ENCODE measurements around the gene PNPO.

DNA sequence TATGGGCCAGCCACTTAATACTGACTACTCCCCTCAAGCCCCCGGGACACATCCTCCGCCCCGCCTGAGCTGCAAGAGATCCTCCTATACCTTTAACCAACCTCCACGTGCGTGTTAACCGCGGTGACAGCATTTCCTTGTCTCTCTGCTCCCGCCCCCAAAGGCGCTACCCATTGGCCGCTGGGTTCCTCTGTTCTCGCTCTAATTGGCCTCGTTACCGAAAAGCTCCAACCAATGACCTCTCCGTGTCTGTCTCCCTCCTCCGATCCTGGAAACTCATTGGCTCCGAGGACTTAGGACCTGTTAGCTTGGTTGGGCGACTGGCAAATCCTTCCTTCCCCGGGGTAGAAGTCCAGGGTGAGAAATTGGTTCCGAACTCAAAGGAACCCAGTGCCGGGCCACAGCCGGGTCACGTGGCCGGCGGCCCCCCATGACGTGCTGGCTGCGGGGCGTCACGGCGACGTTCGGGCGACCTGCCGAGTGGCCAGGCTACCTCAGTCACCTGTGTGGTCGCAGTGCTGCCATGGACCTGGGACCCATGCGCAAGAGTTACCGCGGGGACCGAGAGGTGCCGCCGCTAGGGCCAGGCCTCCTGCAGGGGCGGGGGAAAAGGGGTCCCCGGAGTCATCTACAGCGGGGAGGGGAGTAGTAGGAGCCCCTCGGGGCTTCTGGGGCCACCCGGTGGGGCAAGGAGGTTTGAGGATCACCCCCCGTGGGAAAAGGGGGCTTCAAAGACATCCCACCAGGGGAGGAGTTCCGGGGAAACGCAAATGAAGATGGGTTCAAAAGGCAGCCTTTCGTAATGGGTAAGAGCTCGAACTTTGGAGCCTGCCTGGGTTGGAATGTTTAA is at the start of gene PNPO:
- TF ChIP-seq, protein P1, sequence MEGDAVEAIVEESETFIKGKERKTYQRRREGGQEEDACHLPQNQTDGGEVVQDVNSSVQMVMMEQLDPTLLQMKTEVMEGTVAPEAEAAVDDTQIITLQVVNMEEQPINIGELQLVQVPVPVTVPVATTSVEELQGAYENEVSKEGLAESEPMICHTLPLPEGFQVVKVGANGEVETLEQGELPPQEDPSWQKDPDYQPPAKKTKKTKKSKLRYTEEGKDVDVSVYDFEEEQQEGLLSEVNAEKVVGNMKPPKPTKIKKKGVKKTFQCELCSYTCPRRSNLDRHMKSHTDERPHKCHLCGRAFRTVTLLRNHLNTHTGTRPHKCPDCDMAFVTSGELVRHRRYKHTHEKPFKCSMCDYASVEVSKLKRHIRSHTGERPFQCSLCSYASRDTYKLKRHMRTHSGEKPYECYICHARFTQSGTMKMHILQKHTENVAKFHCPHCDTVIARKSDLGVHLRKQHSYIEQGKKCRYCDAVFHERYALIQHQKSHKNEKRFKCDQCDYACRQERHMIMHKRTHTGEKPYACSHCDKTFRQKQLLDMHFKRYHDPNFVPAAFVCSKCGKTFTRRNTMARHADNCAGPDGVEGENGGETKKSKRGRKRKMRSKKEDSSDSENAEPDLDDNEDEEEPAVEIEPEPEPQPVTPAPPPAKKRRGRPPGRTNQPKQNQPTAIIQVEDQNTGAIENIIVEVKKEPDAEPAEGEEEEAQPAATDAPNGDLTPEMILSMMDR (conservative IDR thresholded peaks at IDR 0.05; ENCODE audit: low read length), result no peak
- no peak for TF ChIP-seq EZH2phosphoT487 (IDR thresholded peaks at IDR 0.05; ENCODE audit: borderline replicate concordance)

Data from Loucy (cell line).